Chondrocyte (in vitro differentiated cells): ENCODE data around the gene MS4A1. TPM values are rescaled to one million over a fixed set of nuclear protein-coding genes. Genes with fewer than 3 reads are reported as not detected.

Experiments used
- DNase-seq: peaks from one replicate; pipeline ENCODE4 v3.0.0; 2021; ENCODE audit warnings: mixed read lengths, low spot score
- H3K27ac Mint-ChIP-seq: one replicate; pipeline ENCODE4 v1.8.0; 2021; ENCODE audit warnings: mild to moderate bottlenecking, moderate library complexity, mixed read lengths; ENCODE audit not compliant: unreplicated experiment
- H3K27me3 Mint-ChIP-seq: 2 replicates; pipeline ENCODE4 v1.8.0; 2021; ENCODE audit warnings: low read depth, mixed read lengths
- H3K36me3 Mint-ChIP-seq: 2 replicates; pipeline ENCODE4 v1.8.0; 2021; ENCODE audit warnings: low read depth, mixed read lengths
- H3K4me1 Mint-ChIP-seq: 2 replicates; pipeline ENCODE4 v1.8.0; 2021; ENCODE audit warnings: low read depth, mild to moderate bottlenecking, mixed read lengths
- H3K4me3 Mint-ChIP-seq: one replicate; pipeline ENCODE4 v1.8.0; 2021; ENCODE audit warnings: mild to moderate bottlenecking, moderate library complexity, mixed read lengths; ENCODE audit not compliant: unreplicated experiment
- H3K9me3 Mint-ChIP-seq: 2 replicates; pipeline ENCODE4 v1.8.0; 2021; ENCODE audit warnings: low read depth, mixed read lengths
- long read RNA-seq: library from polyadenylated mRNA; stranded (forward); transcript quantifications from one replicate; pipeline ENCODE4 v2.0.0, GENCODE V29; 2021
- total RNA-seq: library from RNA; stranded (reverse); gene quantifications from 3 replicates; pipeline ENCODE4 v1.2.1, GENCODE V29; 2021
- TF ChIP-seq, protein P1 (sequence below): fragments of 200-600 bp; sonication (generic); IDR thresholded peaks from 2 replicates; pipeline ENCODE4 v1.5.0; 2021; ENCODE audit warnings: antibody characterized with exemption, mild to moderate bottlenecking, moderate library complexity

MS4A1 gene
- total RNA-seq = not detected in 3 replicates
- long read RNA-seq = 0 reads

DNA sequence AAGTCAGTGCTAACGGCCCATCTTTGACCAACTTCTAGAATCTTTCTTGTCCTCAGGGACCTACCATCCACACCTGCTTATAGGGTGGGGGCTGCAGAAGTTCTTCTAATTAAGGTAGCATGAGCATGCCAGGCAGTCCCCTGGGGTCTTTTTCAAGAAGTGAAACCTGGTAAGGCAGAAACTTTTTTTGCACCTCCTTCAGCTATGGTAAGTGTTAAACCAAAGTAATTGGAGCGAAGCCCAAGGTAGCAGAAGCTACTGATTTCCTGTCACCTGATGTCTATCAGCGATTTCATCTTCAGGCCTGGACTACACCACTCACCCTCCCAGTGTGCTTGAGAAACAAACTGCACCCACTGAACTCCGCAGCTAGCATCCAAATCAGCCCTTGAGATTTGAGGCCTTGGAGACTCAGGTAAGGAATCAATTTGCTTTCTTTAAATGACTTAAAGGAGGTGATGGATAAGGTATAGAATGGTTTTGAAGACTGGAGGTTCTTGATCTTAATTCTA, at the start of gene MS4A1:
Gene MS4A1 (plus strand): TSS at position 317 of the 512 bp plus-strand sequence. CDS start 6,528 bp downstream, outside the sequence.
- TF ChIP-seq, protein P1, sequence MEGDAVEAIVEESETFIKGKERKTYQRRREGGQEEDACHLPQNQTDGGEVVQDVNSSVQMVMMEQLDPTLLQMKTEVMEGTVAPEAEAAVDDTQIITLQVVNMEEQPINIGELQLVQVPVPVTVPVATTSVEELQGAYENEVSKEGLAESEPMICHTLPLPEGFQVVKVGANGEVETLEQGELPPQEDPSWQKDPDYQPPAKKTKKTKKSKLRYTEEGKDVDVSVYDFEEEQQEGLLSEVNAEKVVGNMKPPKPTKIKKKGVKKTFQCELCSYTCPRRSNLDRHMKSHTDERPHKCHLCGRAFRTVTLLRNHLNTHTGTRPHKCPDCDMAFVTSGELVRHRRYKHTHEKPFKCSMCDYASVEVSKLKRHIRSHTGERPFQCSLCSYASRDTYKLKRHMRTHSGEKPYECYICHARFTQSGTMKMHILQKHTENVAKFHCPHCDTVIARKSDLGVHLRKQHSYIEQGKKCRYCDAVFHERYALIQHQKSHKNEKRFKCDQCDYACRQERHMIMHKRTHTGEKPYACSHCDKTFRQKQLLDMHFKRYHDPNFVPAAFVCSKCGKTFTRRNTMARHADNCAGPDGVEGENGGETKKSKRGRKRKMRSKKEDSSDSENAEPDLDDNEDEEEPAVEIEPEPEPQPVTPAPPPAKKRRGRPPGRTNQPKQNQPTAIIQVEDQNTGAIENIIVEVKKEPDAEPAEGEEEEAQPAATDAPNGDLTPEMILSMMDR = no peak
- no peaks in the 10 kb centered on the region for H3K4me1 Mint-ChIP-seq
- H3K4me3 Mint-ChIP-seq = no peak within 1 kb of the TSS
- H3K27me3 Mint-ChIP-seq = peaks cover 12% of the 10 kb centered on the region
- DNase-seq = no peak
- H3K36me3 Mint-ChIP-seq = no peaks in the 10 kb centered on the region
- H3K9me3 Mint-ChIP-seq = no peaks in the 10 kb centered on the region
- no peak within 1 kb of the TSS for H3K27ac Mint-ChIP-seq

GRCh38 chr11:60420015-60420414, 35.6 kb upstream of the MS4A1 start:
- TF ChIP-seq, protein P1 = no peak
- H3K27ac Mint-ChIP-seq = no peak overlapping the region
- no peaks in the 10 kb centered on the region for H3K4me1 Mint-ChIP-seq
- H3K9me3 Mint-ChIP-seq = peaks cover 2% of the 10 kb centered on the region
- no peak for DNase-seq
- no peaks in the 10 kb centered on the region for H3K36me3 Mint-ChIP-seq
- H3K4me3 Mint-ChIP-seq = no peak overlapping the region
- H3K27me3 Mint-ChIP-seq = peaks cover 6% of the 10 kb centered on the region

DNA sequence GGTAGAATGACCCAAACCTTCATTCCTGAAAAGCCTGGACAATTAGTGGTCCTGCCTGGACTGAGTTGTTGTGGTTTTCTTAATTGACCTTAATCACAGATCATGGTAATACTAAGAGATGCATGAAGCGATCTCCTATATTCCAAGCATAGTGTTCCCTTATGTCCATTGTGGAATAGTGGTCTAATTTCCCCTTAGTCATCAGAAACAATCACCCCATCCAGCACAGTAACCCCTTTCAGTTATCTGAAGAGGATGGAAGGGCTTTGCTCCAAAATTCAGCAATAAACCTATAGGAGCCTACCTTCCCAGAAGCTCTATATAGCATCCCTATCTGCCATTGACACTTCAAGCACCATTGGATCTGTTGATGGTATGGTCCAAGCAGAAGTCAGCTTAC, 33.0 kb upstream of the MS4A1 start:
- peaks cover 3% of the 10 kb centered on the region for H3K27me3 Mint-ChIP-seq
- H3K36me3 Mint-ChIP-seq = no peaks in the 10 kb centered on the region
- no peak overlapping the region for H3K4me3 Mint-ChIP-seq

GRCh38 chr11:60428517-60428916, 27.1 kb upstream of the MS4A1 start:
- TF ChIP-seq, protein P1 = no peak
- Mint-ChIP-seq H3K9me3 (no peaks in the 10 kb centered on the region), H3K27me3 (peaks cover 16% of the 10 kb centered on the region), H3K4me1 (no peaks in the 10 kb centered on the region), H3K4me3 (no peak overlapping the region), H3K36me3 (no peaks in the 10 kb centered on the region), H3K27ac (no peak overlapping the region)
- DNase-seq = no peak

More for the DNA sequence above, 33.0 kb upstream of the MS4A1 start:
- Mint-ChIP-seq H3K9me3 (no peaks in the 10 kb centered on the region), H3K4me1 (no peaks in the 10 kb centered on the region), H3K27ac (no peak overlapping the region)
- DNase-seq = no peak
- TF ChIP-seq, protein P1 = no peak

DNA sequence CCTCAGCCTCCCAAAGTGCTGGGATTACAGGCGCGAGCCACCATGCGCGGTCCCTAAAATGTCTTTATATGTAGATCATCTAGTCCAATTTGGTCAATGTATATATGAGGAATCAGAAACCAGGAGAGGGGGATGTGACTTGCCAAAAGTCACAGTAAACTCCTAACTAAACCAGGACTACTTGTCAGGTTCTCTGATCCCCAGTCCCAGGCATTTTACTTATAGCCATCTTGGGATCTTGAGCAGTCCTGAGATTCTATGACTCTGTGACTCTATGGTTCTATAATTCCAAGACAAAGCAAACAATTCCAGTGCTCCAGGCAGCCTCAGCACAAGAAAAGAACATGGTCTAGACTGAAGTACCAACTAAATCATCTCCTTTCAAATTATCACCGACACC, 26.4 kb upstream of the MS4A1 start, which contains the start of gene MS4A5:
Gene MS4A5 (plus strand): TSS at position 301 of the 400 bp plus-strand sequence. CDS start 103 bp downstream, outside the sequence.
- Mint-ChIP-seq H3K4me3 (no peak within 1 kb of the TSS), H3K27ac (no peak within 1 kb of the TSS), H3K4me1 (no peaks in the 10 kb centered on the region), H3K36me3 (no peaks in the 10 kb centered on the region), H3K27me3 (peaks cover 20% of the 10 kb centered on the region), H3K9me3 (no peaks in the 10 kb centered on the region)
- DNase-seq = no peak
- TF ChIP-seq, protein P1 = no peak
